Measurements from ENCODE around the gene SLC22A23.

Gene SLC22A23

DNA sequence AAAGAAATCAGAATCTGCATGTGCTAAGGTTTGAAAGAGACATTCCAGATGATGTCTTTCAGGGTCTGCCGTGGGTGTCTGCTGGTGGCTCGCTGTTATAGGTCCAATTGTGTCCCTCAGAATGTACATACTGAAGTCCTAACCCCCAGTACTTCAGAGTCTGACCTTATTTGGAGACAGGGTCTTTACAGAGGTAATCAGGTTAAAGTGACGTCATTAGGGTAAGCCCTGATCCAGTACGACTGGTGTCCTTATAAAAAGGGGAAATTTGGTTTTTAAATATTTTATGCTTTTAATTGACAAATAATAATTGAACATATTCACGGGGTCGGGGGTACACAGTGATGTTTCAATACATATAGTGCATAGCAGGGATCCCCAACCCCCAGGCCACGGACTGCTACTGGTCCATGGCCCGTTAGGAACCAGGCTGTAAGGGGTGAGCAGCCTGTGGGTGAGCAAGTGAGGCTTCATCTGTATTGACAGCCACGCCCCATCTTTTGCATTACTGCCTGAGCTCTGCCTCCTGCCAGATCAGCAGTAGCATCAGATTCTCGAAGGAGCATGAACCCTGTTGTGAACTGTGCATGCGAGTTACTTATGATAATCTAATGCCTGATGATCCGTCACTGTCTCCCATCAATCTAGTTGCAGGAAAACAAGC lies 33.2 kb upstream of the SLC22A23 start:
- no peaks in the 10 kb centered on the region for H3K36me3 ChIP-seq (ENCODE audit: control insufficient read depth, insufficient read depth, low read length)
- H3K4me3 ChIP-seq (ENCODE audit: low read depth, low read length), result no peak overlapping the region
- no peaks in the 10 kb centered on the region for H3K9me3 ChIP-seq (ENCODE audit: control insufficient read depth, insufficient read depth, low read length)
- peaks cover 6% of the 10 kb centered on the region for H3K4me1 ChIP-seq (ENCODE audit: control insufficient read depth, insufficient read depth, low read length)
- no peak overlapping the region for H3K9ac ChIP-seq (ENCODE audit: low read depth, low read length)
- no peaks in the 10 kb centered on the region for H3K27me3 ChIP-seq (ENCODE audit: control insufficient read depth, insufficient read depth, low read length)

DNA sequence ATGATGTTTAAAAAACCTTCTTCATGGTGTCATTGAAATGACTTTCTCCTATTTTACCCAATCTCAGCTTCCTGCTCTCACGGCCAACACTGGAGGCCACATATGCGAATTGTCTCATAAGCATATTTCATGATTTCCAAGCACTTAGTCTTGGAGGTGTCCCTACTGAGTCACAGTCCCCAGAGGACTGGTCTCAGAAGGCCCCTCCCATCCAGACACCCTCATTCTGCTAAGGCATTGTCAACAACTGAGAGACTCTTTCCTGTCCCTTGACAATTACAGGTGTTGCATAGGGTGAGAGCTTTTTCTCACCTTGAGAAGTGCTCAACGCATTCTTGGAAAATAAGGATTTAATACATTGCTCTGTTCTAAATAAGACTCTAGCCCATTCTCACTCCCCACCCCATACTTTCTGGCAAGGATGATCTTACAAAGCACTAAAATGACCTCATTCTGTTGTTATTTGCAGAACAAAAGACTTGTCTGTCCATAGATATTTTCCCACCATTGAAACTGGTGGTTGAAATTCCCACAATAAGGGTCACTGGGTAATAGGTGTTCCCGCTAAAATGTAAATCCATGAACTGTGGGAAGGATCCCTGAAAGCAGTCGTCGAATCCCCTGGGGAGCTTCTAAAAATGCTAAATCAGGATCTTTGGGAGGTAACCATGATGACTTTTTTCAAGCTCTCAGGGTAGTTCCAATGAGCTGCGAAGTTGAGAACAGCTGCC lies 32.3 kb upstream of the SLC22A23 start:
- no peaks in the 10 kb centered on the region for H3K27me3 ChIP-seq (ENCODE audit: control insufficient read depth, insufficient read depth, low read length)
- H3K4me1 ChIP-seq (ENCODE audit: control insufficient read depth, insufficient read depth, low read length), result peaks cover 6% of the 10 kb centered on the region
- H3K9me3 ChIP-seq (ENCODE audit: control insufficient read depth, insufficient read depth, low read length), result no peaks in the 10 kb centered on the region
- H3K9ac ChIP-seq (ENCODE audit: low read depth, low read length), result no peak overlapping the region
- H3K36me3 ChIP-seq (ENCODE audit: control insufficient read depth, insufficient read depth, low read length), result no peaks in the 10 kb centered on the region
- no peak overlapping the region for H3K4me3 ChIP-seq (ENCODE audit: low read depth, low read length)

DNA sequence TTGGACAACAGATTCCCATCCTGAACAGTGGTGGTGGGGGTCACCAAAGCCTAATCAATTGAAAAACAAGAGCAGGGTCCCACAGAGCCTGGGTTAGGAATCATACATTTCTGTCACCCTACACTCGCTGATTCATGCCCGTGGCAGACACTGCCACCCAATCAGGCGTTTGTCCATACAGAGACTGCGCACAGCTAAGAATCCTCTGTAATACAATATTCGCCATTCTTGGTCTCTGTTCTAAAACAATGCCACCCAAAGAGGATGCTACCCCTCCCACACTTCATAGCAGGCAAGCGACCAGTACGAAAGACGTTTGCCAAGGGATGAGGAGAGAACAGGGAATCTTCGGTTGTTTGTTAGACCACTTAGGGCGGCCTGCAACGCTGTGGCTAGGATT lies 28.1 kb upstream of the SLC22A23 start:
- H3K9me3 ChIP-seq (ENCODE audit: control insufficient read depth, insufficient read depth, low read length), result peaks cover 4% of the 10 kb centered on the region
- H3K9ac ChIP-seq (ENCODE audit: low read depth, low read length), result no peak overlapping the region
- H3K4me3 ChIP-seq (ENCODE audit: low read depth, low read length), result no peak overlapping the region
- peaks cover 6% of the 10 kb centered on the region for H3K4me1 ChIP-seq (ENCODE audit: control insufficient read depth, insufficient read depth, low read length)
- H3K27me3 ChIP-seq (ENCODE audit: control insufficient read depth, insufficient read depth, low read length), result no peaks in the 10 kb centered on the region
- H3K36me3 ChIP-seq (ENCODE audit: control insufficient read depth, insufficient read depth, low read length), result no peaks in the 10 kb centered on the region

DNA sequence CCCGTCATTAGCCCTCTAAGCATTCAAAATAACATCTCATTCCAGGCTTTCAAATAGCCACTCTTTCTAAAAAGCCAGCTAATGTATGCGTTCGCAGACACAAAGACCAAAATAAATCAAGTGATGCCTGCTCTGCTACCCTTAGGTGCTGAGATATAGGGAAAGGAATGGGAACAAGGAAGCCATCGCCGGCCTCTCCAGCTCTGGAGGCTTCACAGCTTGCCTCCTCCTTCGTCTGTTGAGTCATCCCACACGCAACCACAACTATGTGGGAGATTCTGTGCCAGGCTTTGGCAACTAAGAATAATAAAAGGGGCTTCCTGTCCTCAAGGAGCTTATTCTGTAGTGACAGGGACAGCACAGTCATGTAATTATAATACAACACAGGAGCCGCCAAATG lies 27.3 kb upstream of the SLC22A23 start:
- H3K36me3 ChIP-seq (ENCODE audit: control insufficient read depth, insufficient read depth, low read length), result no peaks in the 10 kb centered on the region
- no peak overlapping the region for H3K4me3 ChIP-seq (ENCODE audit: low read depth, low read length)
- H3K9ac ChIP-seq (ENCODE audit: low read depth, low read length), result no peak overlapping the region
- no peaks in the 10 kb centered on the region for H3K27me3 ChIP-seq (ENCODE audit: control insufficient read depth, insufficient read depth, low read length)
- H3K4me1 ChIP-seq (ENCODE audit: control insufficient read depth, insufficient read depth, low read length), result no peaks in the 10 kb centered on the region
- H3K9me3 ChIP-seq (ENCODE audit: control insufficient read depth, insufficient read depth, low read length), result peaks cover 6% of the 10 kb centered on the region

DNA sequence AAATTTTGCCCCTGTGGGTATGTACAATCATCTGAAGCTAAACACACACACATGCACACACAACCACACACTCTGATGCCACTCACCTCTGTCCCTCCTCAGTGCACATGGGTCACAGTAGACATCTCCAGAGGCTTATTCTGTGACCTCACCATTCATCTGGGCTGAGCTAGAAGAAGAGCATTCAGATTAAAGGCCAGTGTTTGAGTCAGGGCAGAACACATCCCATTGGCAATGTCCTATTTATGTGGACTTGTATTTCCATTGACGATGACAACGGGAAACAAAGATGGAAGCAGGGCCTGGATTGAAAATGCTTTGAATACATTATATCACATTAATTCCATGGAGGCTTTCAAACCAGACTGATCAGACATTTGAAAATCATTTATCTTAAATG lies 26.8 kb upstream of the SLC22A23 start:
- no peak overlapping the region for H3K9ac ChIP-seq (ENCODE audit: low read depth, low read length)
- peaks cover 6% of the 10 kb centered on the region for H3K9me3 ChIP-seq (ENCODE audit: control insufficient read depth, insufficient read depth, low read length)
- no peak overlapping the region for H3K4me3 ChIP-seq (ENCODE audit: low read depth, low read length)
- no peaks in the 10 kb centered on the region for H3K36me3 ChIP-seq (ENCODE audit: control insufficient read depth, insufficient read depth, low read length)
- H3K4me1 ChIP-seq (ENCODE audit: control insufficient read depth, insufficient read depth, low read length), result no peaks in the 10 kb centered on the region
- H3K27me3 ChIP-seq (ENCODE audit: control insufficient read depth, insufficient read depth, low read length), result no peaks in the 10 kb centered on the region

DNA sequence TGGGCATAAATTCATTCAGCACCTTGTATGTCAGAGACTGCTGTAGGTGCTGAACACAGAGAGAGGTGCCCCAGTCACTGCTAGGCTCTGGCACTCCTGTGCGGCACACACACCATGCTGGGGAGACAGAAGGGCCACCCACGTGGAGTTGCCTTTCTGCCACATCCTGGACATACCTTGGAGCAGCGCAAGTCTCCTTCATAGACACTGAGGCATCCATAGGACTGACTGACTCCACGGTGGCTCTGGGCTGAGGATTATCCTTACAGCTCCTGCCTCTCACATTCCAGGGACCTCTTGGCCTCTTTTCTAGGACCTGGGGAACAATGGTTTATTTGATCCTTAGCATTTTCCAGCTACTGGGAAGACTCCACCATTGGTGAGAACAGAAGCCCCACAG lies 26.0 kb upstream of the SLC22A23 start:
- no peaks in the 10 kb centered on the region for H3K4me1 ChIP-seq (ENCODE audit: control insufficient read depth, insufficient read depth, low read length)
- H3K4me3 ChIP-seq (ENCODE audit: low read depth, low read length), result no peak overlapping the region
- no peak overlapping the region for H3K9ac ChIP-seq (ENCODE audit: low read depth, low read length)
- H3K9me3 ChIP-seq (ENCODE audit: control insufficient read depth, insufficient read depth, low read length), result peaks cover 6% of the 10 kb centered on the region
- H3K36me3 ChIP-seq (ENCODE audit: control insufficient read depth, insufficient read depth, low read length), result no peaks in the 10 kb centered on the region
- H3K27me3 ChIP-seq (ENCODE audit: control insufficient read depth, insufficient read depth, low read length), result no peaks in the 10 kb centered on the region

DNA sequence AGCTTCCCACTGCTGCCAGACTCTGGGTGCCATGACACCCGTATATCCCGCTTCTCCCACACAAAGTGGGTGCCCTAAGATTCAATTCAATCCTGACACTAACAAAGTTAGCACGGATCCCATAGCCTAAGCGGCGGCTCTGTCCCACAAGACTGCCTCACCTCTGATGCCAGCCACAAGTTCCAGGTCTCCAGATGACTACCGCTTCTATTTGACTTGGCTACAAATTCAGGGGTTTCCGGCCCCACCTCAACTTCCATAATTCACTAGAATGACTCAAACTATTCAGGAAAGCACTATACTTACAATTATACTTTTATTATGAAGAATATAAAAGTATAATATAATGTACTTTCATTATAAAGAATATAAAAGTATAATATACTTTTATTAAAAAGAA lies 24.8 kb upstream of the SLC22A23 start:
- H3K36me3 ChIP-seq (ENCODE audit: control insufficient read depth, insufficient read depth, low read length), result no peaks in the 10 kb centered on the region
- H3K4me3 ChIP-seq (ENCODE audit: low read depth, low read length), result no peak overlapping the region
- H3K4me1 ChIP-seq (ENCODE audit: control insufficient read depth, insufficient read depth, low read length), result no peaks in the 10 kb centered on the region
- H3K27me3 ChIP-seq (ENCODE audit: control insufficient read depth, insufficient read depth, low read length), result no peaks in the 10 kb centered on the region
- peaks cover 6% of the 10 kb centered on the region for H3K9me3 ChIP-seq (ENCODE audit: control insufficient read depth, insufficient read depth, low read length)
- H3K9ac ChIP-seq (ENCODE audit: low read depth, low read length), result no peak overlapping the region

DNA sequence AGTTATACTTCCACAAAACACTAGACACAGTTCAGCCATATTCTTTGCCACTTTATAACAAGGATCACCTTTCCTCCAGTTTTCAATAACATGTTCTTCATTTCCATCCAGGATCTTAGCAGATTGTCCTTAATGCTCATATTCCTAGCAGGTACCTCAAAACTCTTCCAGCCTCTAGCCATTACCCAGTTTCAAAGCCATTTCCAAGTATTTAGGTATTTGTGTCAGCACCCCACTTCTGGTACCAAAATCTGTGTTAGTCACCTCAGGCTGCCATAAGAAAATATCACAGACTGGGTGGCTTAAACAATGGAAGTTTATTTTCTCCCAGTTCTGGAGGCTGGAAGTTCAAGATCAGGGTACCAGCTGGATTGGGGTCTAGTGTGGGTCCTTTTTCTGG lies 23.2 kb upstream of the SLC22A23 start:
- Histone ChIP-seq H3K4me3 (ENCODE audit: low read depth, low read length) (no peak overlapping the region), H3K9ac (ENCODE audit: low read depth, low read length) (no peak overlapping the region), H3K36me3 (ENCODE audit: control insufficient read depth, insufficient read depth, low read length) (no peaks in the 10 kb centered on the region), H3K9me3 (ENCODE audit: control insufficient read depth, insufficient read depth, low read length) (peaks cover 6% of the 10 kb centered on the region), H3K4me1 (ENCODE audit: control insufficient read depth, insufficient read depth, low read length) (no peaks in the 10 kb centered on the region), H3K27me3 (ENCODE audit: control insufficient read depth, insufficient read depth, low read length) (no peaks in the 10 kb centered on the region)

DNA sequence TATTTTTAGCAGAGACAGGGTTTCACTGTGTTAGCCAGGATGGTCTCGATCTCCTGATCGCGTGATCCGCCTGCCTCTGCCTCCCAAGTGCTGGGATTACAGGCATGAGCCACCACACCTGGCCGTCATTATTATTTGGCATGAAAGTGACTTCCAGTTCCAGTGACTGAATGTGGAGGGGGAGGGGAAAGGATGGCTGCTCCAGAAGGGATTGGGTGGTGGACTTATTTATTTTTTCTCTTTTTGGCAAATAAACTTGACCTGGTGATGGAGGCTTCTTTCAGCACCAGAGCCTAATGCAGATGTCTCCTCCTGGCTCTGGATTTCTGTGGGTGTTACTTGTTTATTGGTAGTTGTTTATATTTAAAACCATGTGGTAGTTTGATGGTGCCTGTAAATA lies 16.9 kb upstream of the SLC22A23 start:
- Histone ChIP-seq H3K36me3 (ENCODE audit: control insufficient read depth, insufficient read depth, low read length) (no peaks in the 10 kb centered on the region), H3K4me3 (ENCODE audit: low read depth, low read length) (no peak overlapping the region), H3K4me1 (ENCODE audit: control insufficient read depth, insufficient read depth, low read length) (no peaks in the 10 kb centered on the region), H3K27me3 (ENCODE audit: control insufficient read depth, insufficient read depth, low read length) (no peaks in the 10 kb centered on the region), H3K9me3 (ENCODE audit: control insufficient read depth, insufficient read depth, low read length) (no peaks in the 10 kb centered on the region), H3K9ac (ENCODE audit: low read depth, low read length) (no peak overlapping the region)

DNA sequence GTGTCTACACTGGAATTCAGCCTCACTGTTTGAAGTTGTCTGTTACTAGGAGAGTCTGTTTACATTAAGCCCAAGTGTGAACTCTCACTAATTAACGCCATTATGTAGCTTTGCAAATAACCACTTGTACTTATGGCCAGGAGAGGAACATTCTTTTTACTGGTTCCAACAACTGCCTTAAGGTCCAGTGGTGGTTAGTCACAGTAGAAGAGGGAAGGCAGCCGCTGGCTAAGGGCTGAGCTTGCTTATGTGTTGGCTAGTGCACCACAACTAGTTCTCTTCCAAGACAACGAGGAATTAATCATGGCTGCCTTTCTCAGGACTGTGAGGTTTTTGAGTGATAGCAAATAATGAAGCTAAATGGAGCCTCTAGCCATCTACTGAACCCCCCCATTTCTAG lies 14.9 kb upstream of the SLC22A23 start:
- Histone ChIP-seq H3K36me3 (ENCODE audit: control insufficient read depth, insufficient read depth, low read length) (no peaks in the 10 kb centered on the region), H3K9me3 (ENCODE audit: control insufficient read depth, insufficient read depth, low read length) (no peaks in the 10 kb centered on the region), H3K27me3 (ENCODE audit: control insufficient read depth, insufficient read depth, low read length) (no peaks in the 10 kb centered on the region), H3K4me3 (ENCODE audit: low read depth, low read length) (no peak overlapping the region), H3K4me1 (ENCODE audit: control insufficient read depth, insufficient read depth, low read length) (no peaks in the 10 kb centered on the region), H3K9ac (ENCODE audit: low read depth, low read length) (no peak overlapping the region)

DNA sequence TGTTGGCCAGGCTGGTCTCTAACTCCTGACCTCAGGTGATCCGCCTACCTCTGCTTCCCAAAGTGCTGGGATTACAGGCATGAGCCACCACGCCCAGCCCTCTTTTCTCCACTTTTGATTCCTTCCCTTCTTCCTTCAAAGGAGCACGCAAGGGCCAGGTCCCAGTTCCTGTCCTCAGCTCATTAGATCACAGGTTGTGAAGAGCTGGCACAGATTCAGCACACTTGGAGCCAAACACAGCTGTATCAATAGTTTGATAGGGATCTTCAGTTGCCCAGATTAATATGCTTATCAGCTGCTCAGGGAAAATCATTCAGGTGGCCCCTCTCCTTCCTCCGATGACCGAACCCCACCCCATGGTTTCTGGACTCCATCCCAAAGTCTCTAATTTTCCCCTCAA lies 14.4 kb upstream of the SLC22A23 start:
- Histone ChIP-seq H3K27me3 (ENCODE audit: control insufficient read depth, insufficient read depth, low read length) (no peaks in the 10 kb centered on the region), H3K36me3 (ENCODE audit: control insufficient read depth, insufficient read depth, low read length) (no peaks in the 10 kb centered on the region), H3K9ac (ENCODE audit: low read depth, low read length) (no peak overlapping the region), H3K4me1 (ENCODE audit: control insufficient read depth, insufficient read depth, low read length) (no peaks in the 10 kb centered on the region), H3K4me3 (ENCODE audit: low read depth, low read length) (no peak overlapping the region), H3K9me3 (ENCODE audit: control insufficient read depth, insufficient read depth, low read length) (no peaks in the 10 kb centered on the region)

DNA sequence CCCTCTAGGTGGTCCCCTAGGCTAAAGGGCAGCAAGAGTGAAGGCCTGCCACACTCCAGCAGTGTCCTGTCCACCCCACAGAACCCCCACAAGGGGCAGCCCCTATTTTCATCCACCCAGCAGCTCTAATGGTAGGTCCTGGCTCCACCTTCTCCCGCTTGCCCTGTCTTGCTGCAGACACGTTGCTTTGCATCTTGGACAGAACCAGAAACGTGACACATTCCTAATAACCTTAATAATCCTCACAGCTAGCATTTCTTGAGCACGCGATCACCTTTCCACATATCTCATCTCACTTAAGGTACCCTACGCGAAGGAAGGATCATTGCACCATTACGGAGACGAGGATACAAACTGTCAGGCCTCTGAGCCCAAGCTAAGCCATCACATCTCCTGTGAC lies 11.7 kb upstream of the SLC22A23 start:
- no peak overlapping the region for H3K4me3 ChIP-seq (ENCODE audit: low read depth, low read length)
- H3K27me3 ChIP-seq (ENCODE audit: control insufficient read depth, insufficient read depth, low read length), result no peaks in the 10 kb centered on the region
- no peaks in the 10 kb centered on the region for H3K4me1 ChIP-seq (ENCODE audit: control insufficient read depth, insufficient read depth, low read length)
- no peaks in the 10 kb centered on the region for H3K36me3 ChIP-seq (ENCODE audit: control insufficient read depth, insufficient read depth, low read length)
- no peaks in the 10 kb centered on the region for H3K9me3 ChIP-seq (ENCODE audit: control insufficient read depth, insufficient read depth, low read length)
- no peak overlapping the region for H3K9ac ChIP-seq (ENCODE audit: low read depth, low read length)
